ENCODE results near the gene RARRES2. TPM values are rescaled to one million over a fixed set of nuclear protein-coding genes. Genes with fewer than 3 reads are reported as not detected.

RARRES2 gene
- total and polyA plus RNA-seq, 2 of the 13 experiments (the other 11 are each of a cell fraction or from before 2014, with no cell fraction given) = 134 to 172 TPM

- TF ChIP-seq, protein P1, sequence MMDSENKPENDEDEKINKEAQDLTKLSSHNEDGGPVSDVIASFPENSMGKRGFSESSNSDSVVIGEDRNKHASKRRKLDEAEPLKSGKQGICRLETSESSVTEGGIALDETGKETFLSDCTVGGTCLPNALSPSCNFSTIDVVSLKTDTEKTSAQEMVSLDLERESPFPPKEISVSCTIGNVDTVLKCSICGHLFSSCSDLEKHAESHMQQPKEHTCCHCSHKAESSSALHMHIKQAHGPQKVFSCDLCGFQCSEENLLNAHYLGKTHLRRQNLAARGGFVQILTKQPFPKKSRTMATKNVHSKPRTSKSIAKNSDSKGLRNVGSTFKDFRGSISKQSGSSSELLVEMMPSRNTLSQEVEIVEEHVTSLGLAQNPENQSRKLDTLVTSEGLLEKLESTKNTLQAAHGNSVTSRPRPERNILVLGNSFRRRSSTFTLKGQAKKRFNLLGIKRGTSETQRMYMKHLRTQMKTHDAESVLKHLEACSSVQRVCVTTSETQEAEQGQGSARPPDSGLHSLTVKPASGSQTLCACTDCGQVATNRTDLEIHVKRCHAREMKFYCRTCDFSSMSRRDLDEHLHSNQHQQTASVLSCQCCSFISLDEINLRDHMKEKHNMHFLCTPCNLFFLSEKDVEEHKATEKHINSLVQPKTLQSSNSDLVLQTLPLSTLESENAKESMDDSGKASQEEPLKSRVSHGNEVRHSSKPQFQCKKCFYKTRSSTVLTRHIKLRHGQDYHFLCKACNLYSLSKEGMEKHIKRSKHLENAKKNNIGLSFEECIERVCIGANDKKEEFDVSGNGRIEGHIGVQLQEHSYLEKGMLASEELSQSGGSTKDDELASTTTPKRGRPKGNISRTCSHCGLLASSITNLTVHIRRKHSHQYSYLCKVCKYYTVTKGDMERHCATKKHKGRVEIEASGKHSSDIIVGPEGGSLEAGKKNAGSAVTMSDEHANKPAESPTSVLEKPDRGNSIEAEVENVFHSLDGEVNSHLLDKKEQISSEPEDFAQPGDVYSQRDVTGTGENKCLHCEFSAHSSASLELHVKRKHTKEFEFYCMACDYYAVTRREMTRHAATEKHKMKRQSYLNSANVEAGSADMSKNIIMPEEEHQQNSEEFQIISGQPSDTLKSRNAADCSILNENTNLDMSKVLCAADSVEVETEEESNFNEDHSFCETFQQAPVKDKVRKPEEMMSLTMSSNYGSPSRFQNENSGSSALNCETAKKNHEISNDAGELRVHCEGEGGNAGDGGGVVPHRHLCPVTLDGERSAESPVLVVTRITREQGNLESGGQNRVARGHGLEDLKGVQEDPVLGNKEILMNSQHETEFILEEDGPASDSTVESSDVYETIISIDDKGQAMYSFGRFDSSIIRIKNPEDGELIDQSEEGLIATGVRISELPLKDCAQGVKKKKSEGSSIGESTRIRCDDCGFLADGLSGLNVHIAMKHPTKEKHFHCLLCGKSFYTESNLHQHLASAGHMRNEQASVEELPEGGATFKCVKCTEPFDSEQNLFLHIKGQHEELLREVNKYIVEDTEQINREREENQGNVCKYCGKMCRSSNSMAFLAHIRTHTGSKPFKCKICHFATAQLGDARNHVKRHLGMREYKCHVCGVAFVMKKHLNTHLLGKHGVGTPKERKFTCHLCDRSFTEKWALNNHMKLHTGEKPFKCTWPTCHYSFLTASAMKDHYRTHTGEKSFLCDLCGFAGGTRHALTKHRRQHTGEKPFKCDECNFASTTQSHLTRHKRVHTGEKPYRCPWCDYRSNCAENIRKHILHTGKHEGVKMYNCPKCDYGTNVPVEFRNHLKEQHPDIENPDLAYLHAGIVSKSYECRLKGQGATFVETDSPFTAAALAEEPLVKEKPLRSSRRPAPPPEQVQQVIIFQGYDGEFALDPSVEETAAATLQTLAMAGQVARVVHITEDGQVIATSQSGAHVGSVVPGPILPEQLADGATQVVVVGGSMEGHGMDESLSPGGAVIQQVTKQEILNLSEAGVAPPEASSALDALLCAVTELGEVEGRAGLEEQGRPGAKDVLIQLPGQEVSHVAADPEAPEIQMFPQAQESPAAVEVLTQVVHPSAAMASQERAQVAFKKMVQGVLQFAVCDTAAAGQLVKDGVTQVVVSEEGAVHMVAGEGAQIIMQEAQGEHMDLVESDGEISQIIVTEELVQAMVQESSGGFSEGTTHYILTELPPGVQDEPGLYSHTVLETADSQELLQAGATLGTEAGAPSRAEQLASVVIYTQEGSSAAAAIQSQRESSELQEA (CRISPR knock-in tag; IDR thresholded peaks at IDR 0.05; ENCODE audit: not compliant biosample characterization) = peak; percentile 80
- peak; percentile 51; the same call in 1 of the 2 replicates for TF ChIP-seq ZNF234 (CRISPR knock-in tag; conservative IDR thresholded peaks at IDR 0.05)
- TF ChIP-seq ZNF766 (CRISPR knock-in tag; IDR thresholded peaks at IDR 0.05; ENCODE audit: borderline replicate concordance) = peak; percentile 30; the same call in 1 of the 2 replicates
- TF ChIP-seq HMGA1 (CRISPR knock-in tag; conservative IDR thresholded peaks at IDR 0.05) = no peak
- peak; percentile 94 for TF ChIP-seq SPEN (CRISPR knock-in tag; IDR thresholded peaks at IDR 0.05; ENCODE audit: low read depth)
- peak; percentile 98 for TF ChIP-seq MYC (CRISPR knock-in tag; IDR thresholded peaks at IDR 0.05; ENCODE audit: borderline replicate concordance)
- TF ChIP-seq JUNB (CRISPR knock-in tag; IDR thresholded peaks at IDR 0.05; ENCODE audit: borderline replicate concordance) = peak; percentile 8; the same call in 1 of the 2 replicates
- TF ChIP-seq, protein P2, sequence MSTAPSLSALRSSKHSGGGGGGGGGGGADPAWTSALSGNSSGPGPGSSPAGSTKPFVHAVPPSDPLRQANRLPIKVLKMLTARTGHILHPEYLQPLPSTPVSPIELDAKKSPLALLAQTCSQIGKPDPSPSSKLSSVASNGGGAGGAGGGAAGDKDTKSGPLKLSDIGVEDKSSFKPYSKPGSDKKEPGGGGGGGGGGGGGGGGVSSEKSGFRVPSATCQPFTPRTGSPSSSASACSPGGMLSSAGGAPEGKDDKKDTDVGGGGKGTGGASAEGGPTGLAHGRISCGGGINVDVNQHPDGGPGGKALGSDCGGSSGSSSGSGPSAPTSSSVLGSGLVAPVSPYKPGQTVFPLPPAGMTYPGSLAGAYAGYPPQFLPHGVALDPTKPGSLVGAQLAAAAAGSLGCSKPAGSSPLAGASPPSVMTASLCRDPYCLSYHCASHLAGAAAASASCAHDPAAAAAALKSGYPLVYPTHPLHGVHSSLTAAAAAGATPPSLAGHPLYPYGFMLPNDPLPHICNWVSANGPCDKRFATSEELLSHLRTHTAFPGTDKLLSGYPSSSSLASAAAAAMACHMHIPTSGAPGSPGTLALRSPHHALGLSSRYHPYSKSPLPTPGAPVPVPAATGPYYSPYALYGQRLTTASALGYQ (CRISPR knock-in tag; IDR thresholded peaks at IDR 0.05) = peak; percentile 58; the same call in 1 of the 2 replicates
- no peak; the same call in 1 of the 2 replicates for TF ChIP-seq ARHGAP35 (CRISPR knock-in tag; IDR thresholded peaks at IDR 0.05; ENCODE audit: borderline replicate concordance)
- TF ChIP-seq ZNF75D (CRISPR knock-in tag; IDR thresholded peaks at IDR 0.05; ENCODE audit: borderline replicate concordance) = no peak
- no peak for TF ChIP-seq KDM4B (CRISPR knock-in tag; IDR thresholded peaks at IDR 0.05)
- TF ChIP-seq GZF1 (CRISPR knock-in tag; IDR thresholded peaks at IDR 0.05) = 0 out of 2 replicates have a peak, but pooled peaks have one; percentile 17
- TF ChIP-seq, protein P3, sequence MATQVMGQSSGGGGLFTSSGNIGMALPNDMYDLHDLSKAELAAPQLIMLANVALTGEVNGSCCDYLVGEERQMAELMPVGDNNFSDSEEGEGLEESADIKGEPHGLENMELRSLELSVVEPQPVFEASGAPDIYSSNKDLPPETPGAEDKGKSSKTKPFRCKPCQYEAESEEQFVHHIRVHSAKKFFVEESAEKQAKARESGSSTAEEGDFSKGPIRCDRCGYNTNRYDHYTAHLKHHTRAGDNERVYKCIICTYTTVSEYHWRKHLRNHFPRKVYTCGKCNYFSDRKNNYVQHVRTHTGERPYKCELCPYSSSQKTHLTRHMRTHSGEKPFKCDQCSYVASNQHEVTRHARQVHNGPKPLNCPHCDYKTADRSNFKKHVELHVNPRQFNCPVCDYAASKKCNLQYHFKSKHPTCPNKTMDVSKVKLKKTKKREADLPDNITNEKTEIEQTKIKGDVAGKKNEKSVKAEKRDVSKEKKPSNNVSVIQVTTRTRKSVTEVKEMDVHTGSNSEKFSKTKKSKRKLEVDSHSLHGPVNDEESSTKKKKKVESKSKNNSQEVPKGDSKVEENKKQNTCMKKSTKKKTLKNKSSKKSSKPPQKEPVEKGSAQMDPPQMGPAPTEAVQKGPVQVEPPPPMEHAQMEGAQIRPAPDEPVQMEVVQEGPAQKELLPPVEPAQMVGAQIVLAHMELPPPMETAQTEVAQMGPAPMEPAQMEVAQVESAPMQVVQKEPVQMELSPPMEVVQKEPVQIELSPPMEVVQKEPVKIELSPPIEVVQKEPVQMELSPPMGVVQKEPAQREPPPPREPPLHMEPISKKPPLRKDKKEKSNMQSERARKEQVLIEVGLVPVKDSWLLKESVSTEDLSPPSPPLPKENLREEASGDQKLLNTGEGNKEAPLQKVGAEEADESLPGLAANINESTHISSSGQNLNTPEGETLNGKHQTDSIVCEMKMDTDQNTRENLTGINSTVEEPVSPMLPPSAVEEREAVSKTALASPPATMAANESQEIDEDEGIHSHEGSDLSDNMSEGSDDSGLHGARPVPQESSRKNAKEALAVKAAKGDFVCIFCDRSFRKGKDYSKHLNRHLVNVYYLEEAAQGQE (IDR thresholded peaks at IDR 0.05; ENCODE audit: borderline replicate concordance in 1 of 2, low read depth in 1 of 2, low read length in 2 of 2) = peak in 1 of 2 experiments; percentile 26; a peak in 1 of 4 replicates
- TF ChIP-seq FOXC1 (CRISPR knock-in tag; IDR thresholded peaks at IDR 0.05; ENCODE audit: borderline replicate concordance) = peak; percentile 62; the same call in 1 of the 2 replicates
Measured at GRCh38 chr7:150368096-150368883, 26.9 kb upstream of the RARRES2 start, which contains the start of gene REPIN1 (continued).

Measured in HepG2 (cell line).